AG04449 (cell line): ENCODE measurements around the gene TTBK1.

Experiments
- CTCF ChIA-PET: fragments of 350-600 bp; formaldehyde crosslinking; extraction: SDS; loops from one replicate; lab custom pipeline; 2021; ENCODE audit warnings: antibody characterized with exemption; lab: Yijun Ruan, JAX
- POLR2A ChIA-PET: fragments of 400-600, 350-600 bp; formaldehyde crosslinking; extraction: SDS; loops from one replicate; lab custom pipeline; 2020; ENCODE audit warnings: antibody characterized with exemption, inconsistent platforms; lab: Yijun Ruan, JAX
- DNase-seq: peaks from one replicate; pipeline ENCODE4 v3.0.0-alpha.2; 2010; ENCODE audit warnings: low read depth, low spot score
- H3K4me3 ChIP-seq: 2 replicates; pipeline ENCODE4 v1.5.1; 2011; ENCODE audit warnings: low read depth, mild to moderate bottlenecking, control low read depth, low read length
- CTCF ChIP-seq: IDR thresholded peaks from one replicate; pipeline ENCODE4 v1.5.1; 2011; ENCODE audit warnings: mild to moderate bottlenecking, moderate library complexity, low read length, control low read depth, inconsistent platforms; ENCODE audit not compliant: insufficient read depth; ENCODE audit errors: missing control alignments

Gene TTBK1

GRCh38 chr6:43254138-43254817, 11.0 kb downstream of the TTBK1 start:
- CTCF ChIA-PET, result interaction anchor here (2.9 to 4.9 kb wide), 2 partner anchors 9 to 25 kb away, joined by 10 to 32 read pairs; partner anchors contain the start of gene DNPH1
- TF ChIP-seq CTCF, result no peak
- no peak overlapping the region for H3K4me3 ChIP-seq
- POLR2A ChIA-PET, result no interaction called here
- DNase-seq, result no peak

GRCh38 chr6:43254846-43255245, 11.6 kb downstream of the TTBK1 start:
- no peak for TF ChIP-seq CTCF
- no peak overlapping the region for H3K4me3 ChIP-seq
- no peak for DNase-seq
- POLR2A ChIA-PET, result no interaction called here
- CTCF ChIA-PET, result interaction anchor here (2.9 to 4.9 kb wide), 2 partner anchors 8 to 25 kb away, joined by 10 to 32 read pairs; partner anchors contain the start of gene DNPH1

- POLR2A ChIA-PET, result no interaction called here
- CTCF ChIA-PET, result interaction anchor here (0.9 to 2.0 kb wide), 5 partner anchors 11 to 79 kb away, joined by 3 to 7 read pairs (median 3); partner anchors contain the start of gene DNPH1
- no peak for TF ChIP-seq CTCF
- H3K4me3 ChIP-seq, result no peak overlapping the region
- DNase-seq, result no peak
Measured at GRCh38 chr6:43255408-43256054, 12.2 kb downstream of the TTBK1 start.

- POLR2A ChIA-PET, result no interaction called here
- TF ChIP-seq CTCF, result no peak
- no peak for DNase-seq
- CTCF ChIA-PET, result interaction anchor here (1.2 to 2.0 kb wide), 3 partner anchors 27 to 78 kb away, joined by 3 to 7 read pairs (median 4); partner anchors contain the start of gene DNPH1
- no peak overlapping the region for H3K4me3 ChIP-seq
Measured at GRCh38 chr6:43256670-43257366, 13.5 kb downstream of the TTBK1 start.

GRCh38 chr6:43257367-43258145, 14.3 kb downstream of the TTBK1 start:
- no peak for DNase-seq
- POLR2A ChIA-PET, result no interaction called here
- TF ChIP-seq CTCF, result no peak
- CTCF ChIA-PET, result interaction anchor here (1.8 to 9.4 kb wide), 3 partner anchors 28 to 80 kb away, joined by 4 to 156 read pairs (median 7); no protein-coding TSS in a partner anchor
- H3K4me3 ChIP-seq, result no peak overlapping the region
